Activated CD8-positive, alpha-beta T cell treated with anti-CD3 and anti-CD28 coated beads for 36 hours (primary cell): ENCODE results near the gene PEX11G. TPM values are rescaled to one million over a fixed set of nuclear protein-coding genes. Genes with fewer than 3 reads are reported as not detected.
A peak's percentile ranks its signal among the peaks of the same experiment; 100 is the strongest.

Experiments used
- ATAC-seq: fragments of 200-7000 bp; cut with Tn5 transposase; one replicate; pipeline ENCODE4 v1.10.0; 2021; ENCODE audit warnings: mild to moderate bottlenecking, moderate library complexity
- CTCF ChIA-PET: fragments of 350-600 bp; sonication (Branson Sonifier 250); formaldehyde crosslinking; loops from one replicate; lab custom pipeline; 2021; ENCODE audit warnings: antibody characterized with exemption; lab: Charles Lee
- POLR2A ChIA-PET: fragments of 350-600 bp; sonication (Branson Sonifier 250); formaldehyde crosslinking; loops from one replicate; lab custom pipeline; 2021; ENCODE audit warnings: antibody characterized with exemption; lab: Charles Lee
- DNase-seq: peaks from one replicate; pipeline ENCODE4 v3.0.0-alpha.2; 2020
- H3K27ac Mint-ChIP-seq: one replicate; pipeline ENCODE4 v1.8.0; 2021; ENCODE audit warnings: mild to moderate bottlenecking, mixed read lengths
- H3K27me3 Mint-ChIP-seq: one replicate; pipeline ENCODE4 v1.8.0; 2021; ENCODE audit warnings: mixed read lengths
- H3K36me3 Mint-ChIP-seq: one replicate; pipeline ENCODE4 v1.8.0; 2021; ENCODE audit warnings: low read depth, mixed read lengths
- H3K4me1 Mint-ChIP-seq: one replicate; pipeline ENCODE4 v1.8.0; 2021; ENCODE audit warnings: low read depth, mixed read lengths
- H3K4me3 Mint-ChIP-seq: one replicate; pipeline ENCODE4 v1.8.0; 2021; ENCODE audit warnings: mild to moderate bottlenecking, moderate library complexity, mixed read lengths
- H3K9me3 Mint-ChIP-seq: one replicate; pipeline ENCODE4 v1.8.0; 2021; ENCODE audit warnings: mixed read lengths
- intact Hi-C: fragments of 100-400 bp; cut with micrococcal nuclease; formaldehyde crosslinking; loops from one replicate; pipeline ENCODE4 v1.10.0; 2022
- total RNA-seq, 2 experiments: library from RNA; stranded (reverse); gene quantifications; one replicate each; pipeline ENCODE4 v1.2.3, GENCODE V29; 2021
- TF ChIP-seq, protein P1 (sequence below): fragments of 200-600 bp; IDR thresholded peaks from one replicate; pipeline ENCODE4 v1.8.0; 2022; ENCODE audit warnings: antibody characterized with exemption, mild to moderate bottlenecking

Gene PEX11G
- total RNA-seq, 2 experiments from 2014 or later = 1.4 to 1.5 TPM

DNA sequence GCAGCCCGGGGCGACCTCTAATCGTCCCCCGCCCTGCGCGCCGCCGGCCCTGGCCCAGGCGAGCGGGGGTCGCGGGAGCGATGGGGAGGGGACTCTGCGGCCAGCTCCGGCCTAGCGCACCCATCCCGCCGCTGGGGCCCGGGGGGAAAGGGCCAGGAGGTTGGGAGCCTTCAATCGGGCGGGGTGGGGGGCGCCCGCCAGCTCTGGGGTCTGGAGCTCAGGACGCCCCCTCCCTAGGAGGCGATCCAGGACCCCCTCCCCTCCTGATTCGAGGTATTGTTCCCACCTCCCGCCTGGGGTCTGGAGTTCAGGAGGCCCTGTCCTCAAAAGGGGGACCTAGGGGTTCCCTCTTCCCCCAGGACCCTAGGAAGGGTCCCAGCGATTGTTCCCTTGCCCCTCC is 27.5 kb upstream of the PEX11G start:
- H3K9me3 Mint-ChIP-seq = no peaks in the 10 kb centered on the region
- peak overlapping the region; percentile 63 for H3K27ac Mint-ChIP-seq
- POLR2A ChIA-PET = interaction anchor here (0.6 to 1.0 kb wide), 3 partner anchors 11 to 19 kb away, joined by 3 read pairs; a partner anchor contains a TSS
- peaks cover 9% of the 10 kb centered on the region for H3K27me3 Mint-ChIP-seq
- H3K4me3 Mint-ChIP-seq = peak overlapping the region; percentile 70
- TF ChIP-seq, protein P1, sequence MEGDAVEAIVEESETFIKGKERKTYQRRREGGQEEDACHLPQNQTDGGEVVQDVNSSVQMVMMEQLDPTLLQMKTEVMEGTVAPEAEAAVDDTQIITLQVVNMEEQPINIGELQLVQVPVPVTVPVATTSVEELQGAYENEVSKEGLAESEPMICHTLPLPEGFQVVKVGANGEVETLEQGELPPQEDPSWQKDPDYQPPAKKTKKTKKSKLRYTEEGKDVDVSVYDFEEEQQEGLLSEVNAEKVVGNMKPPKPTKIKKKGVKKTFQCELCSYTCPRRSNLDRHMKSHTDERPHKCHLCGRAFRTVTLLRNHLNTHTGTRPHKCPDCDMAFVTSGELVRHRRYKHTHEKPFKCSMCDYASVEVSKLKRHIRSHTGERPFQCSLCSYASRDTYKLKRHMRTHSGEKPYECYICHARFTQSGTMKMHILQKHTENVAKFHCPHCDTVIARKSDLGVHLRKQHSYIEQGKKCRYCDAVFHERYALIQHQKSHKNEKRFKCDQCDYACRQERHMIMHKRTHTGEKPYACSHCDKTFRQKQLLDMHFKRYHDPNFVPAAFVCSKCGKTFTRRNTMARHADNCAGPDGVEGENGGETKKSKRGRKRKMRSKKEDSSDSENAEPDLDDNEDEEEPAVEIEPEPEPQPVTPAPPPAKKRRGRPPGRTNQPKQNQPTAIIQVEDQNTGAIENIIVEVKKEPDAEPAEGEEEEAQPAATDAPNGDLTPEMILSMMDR = no peak
- intact Hi-C loops = no loop called here
- no peaks in the 10 kb centered on the region for H3K36me3 Mint-ChIP-seq
- peaks cover 8% of the 10 kb centered on the region for H3K4me1 Mint-ChIP-seq
- CTCF ChIA-PET = interaction anchor here (1.0 to 1.3 kb wide), 2 partner anchors 19 to 89 kb away, joined by 3 to 4 read pairs; a partner anchor contains a TSS
- no peak for DNase-seq
- peak; percentile 17 for ATAC-seq

DNA sequence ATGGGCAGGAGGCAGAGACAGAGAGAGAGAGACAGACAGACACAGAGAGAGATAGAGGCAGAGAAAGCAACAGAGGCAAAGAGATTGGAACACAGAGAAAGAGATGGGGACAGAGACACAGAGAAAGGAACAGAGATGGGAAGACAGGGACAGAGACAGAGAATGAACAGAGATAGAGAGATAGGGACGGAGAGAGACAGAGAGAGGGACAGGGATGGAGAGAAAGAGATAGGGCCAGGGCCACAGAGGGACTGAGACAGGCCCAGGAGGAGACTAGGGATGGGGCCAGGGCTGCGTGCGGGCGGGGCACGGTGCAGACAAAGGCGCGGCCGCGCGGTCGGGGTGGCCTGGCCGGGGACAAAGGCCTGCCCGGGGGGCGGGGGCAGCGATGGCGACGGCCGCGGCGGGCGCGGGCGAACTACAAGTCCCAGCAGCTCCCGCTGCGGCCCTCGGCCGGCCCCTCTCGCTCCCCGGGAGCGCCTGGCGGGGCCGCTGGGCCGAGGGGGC is 26.9 kb upstream of the PEX11G start, which contains the start of gene ZNF358:
TSS of gene ZNF358 (plus strand) at position 459 of the 507 bp plus-strand sequence. CDS start 3,140 bp downstream, outside the sequence.
- intact Hi-C loops = no loop called here
- TF ChIP-seq, protein P1 = no peak
- Mint-ChIP-seq H3K4me1 (peaks cover 8% of the 10 kb centered on the region), H3K9me3 (no peaks in the 10 kb centered on the region), H3K27ac (peak within 1 kb of the TSS; percentile 87), H3K27me3 (peaks cover 9% of the 10 kb centered on the region), H3K36me3 (no peaks in the 10 kb centered on the region), H3K4me3 (peak within 1 kb of the TSS; percentile 83)
- ChIA-PET POLR2A (interaction anchor here (1.0 kb wide), 1 partner anchor 19 kb away, joined by 3 read pairs; a partner anchor contains a TSS), CTCF (interaction anchor here (1.0 to 1.3 kb wide), 2 partner anchors 19 to 89 kb away, joined by 3 to 4 read pairs; a partner anchor contains a TSS)
- DNase-seq = peak; percentile 69
- peak; percentile 97 for ATAC-seq

DNA sequence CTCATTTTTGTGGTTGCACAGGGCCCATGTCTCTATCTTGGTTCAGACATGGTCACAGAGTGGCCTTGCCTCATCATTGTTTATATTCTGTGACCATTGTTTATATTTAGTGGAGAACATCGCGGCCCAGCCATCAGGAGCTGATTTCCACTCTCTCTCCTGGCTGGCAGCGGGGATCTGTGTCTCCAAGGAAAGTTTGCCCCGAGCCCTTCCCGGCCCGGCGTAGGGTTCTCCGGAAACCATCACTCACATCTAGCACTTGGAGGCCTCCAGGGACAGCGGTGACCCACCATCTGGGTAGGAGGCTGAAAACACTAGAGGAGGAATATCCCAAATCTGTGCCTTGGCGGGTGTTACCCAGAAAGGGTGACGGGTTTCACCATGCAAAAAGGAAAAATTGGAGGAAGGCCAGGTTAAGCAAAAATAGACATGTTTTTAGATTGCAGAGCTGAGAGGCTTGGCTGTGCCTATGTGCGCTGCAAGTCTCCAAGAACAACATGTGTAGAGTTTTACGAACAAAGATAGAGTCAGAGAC is 26.3 kb upstream of the PEX11G start:
- Mint-ChIP-seq H3K27me3 (peaks cover 9% of the 10 kb centered on the region), H3K36me3 (no peaks in the 10 kb centered on the region), H3K27ac (peak overlapping the region; percentile 87), H3K9me3 (no peaks in the 10 kb centered on the region), H3K4me3 (peak overlapping the region; percentile 83), H3K4me1 (peaks cover 8% of the 10 kb centered on the region)
- ATAC-seq (no peak), DNase-seq (no peak)
- ChIA-PET POLR2A (interaction anchor here (1.0 kb wide), 1 partner anchor 18 kb away, joined by 3 read pairs; a partner anchor contains a TSS), CTCF (interaction anchor here (1.3 kb wide), 1 partner anchor 18 kb away, joined by 4 read pairs; a partner anchor contains a TSS)
- intact Hi-C loops = no loop called here
- TF ChIP-seq, protein P1 = no peak

DNA sequence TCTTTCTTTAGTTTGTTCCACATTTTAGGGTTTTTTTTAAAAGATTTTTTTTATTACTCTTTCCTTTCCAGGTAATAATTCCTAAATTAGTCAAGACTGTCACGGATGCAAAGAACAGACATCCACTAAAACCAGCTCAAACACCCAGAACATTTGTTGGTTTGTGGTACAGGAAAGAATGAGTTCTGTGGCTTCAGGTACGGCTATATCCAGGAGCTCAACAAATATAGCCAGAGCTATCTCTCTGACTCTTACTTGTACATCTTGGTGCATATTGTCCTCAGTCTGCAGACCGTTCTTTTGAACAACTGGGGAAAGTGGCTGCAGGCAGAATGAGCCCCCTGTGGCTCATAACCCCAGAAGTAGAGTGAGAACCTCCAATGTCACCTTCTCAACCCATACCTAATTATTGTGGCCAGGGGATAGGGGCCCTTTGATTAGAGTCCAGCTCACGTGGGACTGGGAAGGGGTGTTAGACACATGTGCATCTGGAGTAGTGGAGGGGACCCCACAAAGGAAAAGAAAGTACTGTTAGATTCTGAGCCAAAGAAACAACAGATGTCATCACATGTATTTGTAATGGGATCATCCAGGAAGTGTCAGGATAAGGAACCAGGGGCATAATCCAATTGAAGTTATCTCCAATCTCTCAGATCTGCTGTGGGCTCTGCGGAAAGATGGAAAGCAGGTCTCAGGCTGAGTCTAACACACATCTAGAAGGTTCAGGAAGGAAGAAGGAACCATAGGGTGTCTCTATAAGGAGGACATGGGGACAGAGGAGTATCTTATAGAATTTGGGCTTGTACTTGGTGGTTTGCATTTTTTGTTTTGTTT is 25.2 kb upstream of the PEX11G start:
- POLR2A ChIA-PET = interaction anchor here (1.5 kb wide), 1 partner anchor 11 kb away, joined by 5 read pairs; no protein-coding TSS in a partner anchor
- Mint-ChIP-seq H3K36me3 (no peaks in the 10 kb centered on the region), H3K4me1 (peaks cover 8% of the 10 kb centered on the region), H3K27me3 (peaks cover 9% of the 10 kb centered on the region), H3K9me3 (no peaks in the 10 kb centered on the region), H3K4me3 (no peak overlapping the region), H3K27ac (no peak overlapping the region)
- TF ChIP-seq, protein P1 = no peak
- CTCF ChIA-PET = no interaction called here
- intact Hi-C loops = no loop called here
- ATAC-seq (no peak), DNase-seq (no peak)
